ENCODE measurements around the gene VAPB.
"Not testable (repeated sequence)": the region's sequence is repeated elsewhere in the genome, so short reads cannot be mapped to it uniquely, and the experiment has no call there.

VAPB gene

GRCh38 chr20:58388882-58389323 is at the start of gene VAPB:
Gene VAPB (plus strand): TSS chr20:58389229. CDS start chr20:58389460, 231 bp downstream.
- DNase-seq (ENCODE audit: low read depth) = peak; percentile 98

DNA sequence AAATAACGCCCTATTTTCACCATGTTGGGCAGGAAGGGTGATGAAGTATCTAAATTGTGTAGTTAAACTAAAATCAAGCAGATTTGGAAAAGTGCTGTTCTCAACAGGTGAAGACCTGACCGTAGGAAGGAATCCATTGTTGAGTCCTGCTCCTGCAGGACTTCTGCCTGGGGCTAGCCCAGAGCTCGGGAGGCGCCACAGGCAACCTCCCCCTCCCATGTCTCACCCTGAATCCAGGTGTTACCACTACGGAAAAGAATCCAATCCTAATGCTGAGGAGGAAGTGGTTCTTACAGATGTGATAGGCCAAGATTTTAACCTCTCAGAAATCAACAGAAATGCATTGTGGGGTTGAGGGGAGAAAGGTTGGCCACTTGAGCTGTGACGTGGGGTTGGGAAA is 49.3 kb upstream of the VAPB start:
- no peak for DNase-seq (ENCODE audit: low read depth)

DNA sequence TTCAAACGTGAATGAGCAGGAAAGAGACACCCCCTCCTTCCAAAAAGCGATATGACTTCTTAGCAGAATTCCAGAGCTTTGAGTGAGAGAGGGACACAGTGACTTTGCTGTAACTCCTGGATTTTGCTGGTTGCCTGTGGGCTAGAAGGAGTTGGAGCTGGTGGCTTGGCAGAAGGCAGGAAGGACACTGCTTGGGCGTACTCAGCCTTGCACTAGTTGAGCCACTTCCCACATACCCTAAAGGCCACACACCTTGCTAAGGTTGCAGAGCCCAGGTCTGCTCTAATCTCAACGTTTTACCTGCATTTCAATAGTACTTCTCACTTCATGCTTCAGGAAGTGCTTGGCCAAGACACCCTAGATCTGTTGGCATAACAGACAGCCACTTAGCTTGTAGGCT is 48.9 kb upstream of the VAPB start:
- DNase-seq (ENCODE audit: low read depth) = no peak

GRCh38 chr20:58340853-58341252 is 48.2 kb upstream of the VAPB start:
- no peak for DNase-seq (ENCODE audit: low read depth)

DNA sequence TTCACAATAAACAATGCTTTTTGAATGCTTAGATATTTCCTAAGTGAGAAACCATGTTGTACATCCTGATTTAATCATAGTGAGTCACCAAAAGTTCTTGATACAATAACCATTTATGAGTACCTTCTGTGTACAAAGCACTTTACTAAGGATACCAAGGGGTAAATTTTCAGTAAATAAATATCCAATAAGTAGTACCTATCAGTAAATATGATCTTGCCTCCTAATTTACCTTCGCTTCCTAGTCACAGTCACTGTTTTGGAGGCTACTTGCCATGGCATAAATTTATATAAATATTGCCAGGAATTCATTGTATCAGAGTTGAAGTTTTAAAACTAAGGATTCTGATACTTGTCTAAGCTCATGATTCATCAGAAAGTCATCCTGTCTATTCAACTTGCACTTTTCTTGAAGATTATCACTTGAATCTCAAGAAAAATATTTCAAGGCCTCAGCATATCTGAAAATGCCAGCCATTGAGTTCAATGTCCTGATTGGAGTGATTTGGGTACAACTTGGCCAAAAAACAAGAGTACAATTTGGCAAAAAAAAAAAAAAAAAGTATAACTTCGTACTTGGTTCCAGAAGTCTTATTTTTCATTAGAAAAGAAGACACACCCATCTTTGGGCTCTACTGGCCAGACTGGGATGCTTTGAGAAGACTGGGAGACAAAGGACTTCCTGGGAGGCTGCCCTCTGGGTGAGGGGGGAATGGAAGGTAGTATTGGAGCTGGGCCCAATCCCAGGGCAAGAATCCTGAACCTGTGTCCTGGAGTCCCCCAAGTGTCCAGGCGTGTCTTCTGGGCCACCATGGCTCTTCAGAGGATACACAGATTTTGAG is 46.7 kb upstream of the VAPB start:
- no peak for DNase-seq (ENCODE audit: low read depth)

- DNase-seq (ENCODE audit: low read depth) = no peak
Observed at GRCh38 chr20:58344741-58345140, 44.3 kb upstream of the VAPB start.

DNA sequence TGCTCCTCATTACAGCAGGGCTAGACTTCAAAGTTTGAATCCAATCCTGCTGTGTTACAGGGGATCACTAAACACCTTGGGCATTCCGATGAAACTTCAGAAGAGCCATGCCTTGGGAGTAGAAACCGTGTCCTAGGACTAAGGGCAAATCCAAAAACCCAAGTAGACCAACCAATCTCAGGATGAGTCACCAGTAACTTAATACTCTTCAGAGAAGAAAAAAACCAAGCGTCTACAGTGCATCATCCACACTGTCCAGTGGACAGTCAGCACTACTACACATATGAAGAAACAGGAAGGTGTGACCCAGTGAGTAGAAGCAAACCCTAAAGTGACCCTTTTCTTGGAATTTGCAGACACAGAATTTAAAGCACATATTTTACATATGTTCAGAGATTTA is 39.5 kb upstream of the VAPB start:
- DNase-seq (ENCODE audit: low read depth) = no peak

DNA sequence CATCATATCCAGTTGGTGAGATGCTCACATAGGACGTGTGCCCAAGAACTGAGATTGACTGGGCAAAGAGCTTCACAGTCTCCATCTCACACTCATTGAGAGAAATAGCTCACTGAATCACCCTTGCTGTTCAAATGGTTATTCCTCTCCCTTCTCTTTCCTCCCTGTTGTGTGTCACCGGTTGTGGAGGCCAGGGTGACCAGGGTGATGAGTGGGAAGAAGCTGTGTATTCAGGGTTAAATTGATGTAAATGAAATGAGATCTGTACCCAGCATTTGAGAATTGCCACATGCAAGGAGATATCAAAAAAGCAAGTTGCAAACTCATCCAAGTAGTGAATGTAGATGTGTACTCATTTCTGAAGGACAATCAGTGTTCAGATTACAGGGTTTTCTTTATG is 36.6 kb upstream of the VAPB start:
- no peak for DNase-seq (ENCODE audit: low read depth)

DNA sequence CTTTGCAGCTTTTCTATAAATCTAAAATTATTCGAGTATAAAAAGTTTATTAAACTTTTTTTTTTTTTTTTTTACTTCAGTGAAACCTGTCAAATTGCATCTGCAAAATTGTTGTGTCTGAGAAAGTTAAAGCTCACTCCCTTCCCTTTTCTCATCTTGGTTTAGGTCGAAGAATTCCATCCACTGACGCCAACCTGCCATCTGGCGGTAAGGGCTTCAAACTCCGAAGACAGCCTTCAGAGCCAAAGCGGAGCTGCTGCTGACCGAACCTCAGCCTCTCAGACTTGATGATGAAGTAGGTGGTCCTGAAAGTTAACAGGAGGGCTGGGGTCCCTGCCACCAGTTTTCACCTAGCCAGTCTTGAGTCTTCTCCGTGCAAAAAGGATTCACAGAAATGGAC is 29.6 kb upstream of the VAPB start:
- DNase-seq (ENCODE audit: low read depth) = no peak

DNA sequence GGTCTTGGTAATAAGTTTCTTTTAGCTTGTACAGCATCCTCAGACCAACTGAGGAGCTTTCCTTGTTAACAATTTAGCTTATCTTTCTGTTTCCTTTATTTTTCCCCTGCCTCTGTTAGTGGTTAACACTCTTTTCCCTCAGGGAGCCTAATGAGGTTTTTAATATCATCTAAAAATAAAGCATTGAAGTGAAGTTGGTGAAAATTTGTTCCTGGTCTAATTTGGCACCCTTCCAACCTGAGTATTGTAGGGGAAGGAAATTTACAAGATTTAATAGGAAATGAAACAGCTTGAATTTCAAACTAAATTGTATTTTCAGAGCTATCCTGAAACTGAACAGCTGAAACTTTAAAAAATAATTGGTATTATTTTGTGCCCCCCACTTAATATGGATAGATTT is 28.1 kb upstream of the VAPB start:
- DNase-seq (ENCODE audit: low read depth) = no peak

- no peak for DNase-seq (ENCODE audit: low read depth)
Observed at GRCh38 chr20:58361481-58362205, 27.4 kb upstream of the VAPB start.

GRCh38 chr20:58362206-58362516 is 26.9 kb upstream of the VAPB start:
- DNase-seq (ENCODE audit: low read depth) = no peak

DNA sequence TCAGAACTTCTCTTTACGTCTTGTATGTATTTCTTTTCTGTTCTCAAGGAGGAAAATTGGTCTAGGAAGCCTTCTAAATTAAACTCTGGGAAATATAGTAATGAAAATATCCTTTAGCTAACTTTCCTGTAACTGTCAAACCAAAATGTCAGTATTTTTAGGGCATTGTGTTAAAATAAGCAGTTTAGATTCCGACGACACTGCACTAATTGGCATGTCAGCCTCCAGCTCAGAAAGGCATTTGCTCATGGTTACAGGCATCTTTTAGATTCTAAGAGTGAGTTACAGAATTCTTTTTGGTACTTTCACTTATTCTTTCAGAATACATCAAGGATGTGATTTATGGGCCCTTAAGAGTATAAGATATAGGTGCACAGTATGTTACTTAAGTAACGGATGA is 26.1 kb upstream of the VAPB start:
- DNase-seq (ENCODE audit: low read depth) = no peak

DNA sequence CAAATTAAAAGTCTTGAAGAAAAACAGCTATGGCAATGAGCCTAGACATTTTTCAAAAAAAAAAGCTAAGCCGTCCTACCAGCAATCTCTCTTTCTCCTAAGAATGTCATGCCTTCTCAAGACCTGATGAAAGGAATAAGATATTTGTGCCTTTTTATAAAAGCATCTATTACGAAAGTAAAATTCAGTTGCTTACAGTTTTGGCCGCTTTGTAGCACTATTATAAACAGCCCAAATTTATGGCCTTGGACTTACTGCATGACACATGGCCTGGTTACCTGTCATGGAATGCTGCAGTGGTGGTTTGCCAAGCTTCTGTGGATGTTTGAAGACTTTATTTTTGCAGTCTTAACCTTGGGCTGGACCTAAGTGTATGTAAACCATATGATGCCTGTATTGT is 22.2 kb upstream of the VAPB start:
- DNase-seq (ENCODE audit: low read depth) = no peak

DNA sequence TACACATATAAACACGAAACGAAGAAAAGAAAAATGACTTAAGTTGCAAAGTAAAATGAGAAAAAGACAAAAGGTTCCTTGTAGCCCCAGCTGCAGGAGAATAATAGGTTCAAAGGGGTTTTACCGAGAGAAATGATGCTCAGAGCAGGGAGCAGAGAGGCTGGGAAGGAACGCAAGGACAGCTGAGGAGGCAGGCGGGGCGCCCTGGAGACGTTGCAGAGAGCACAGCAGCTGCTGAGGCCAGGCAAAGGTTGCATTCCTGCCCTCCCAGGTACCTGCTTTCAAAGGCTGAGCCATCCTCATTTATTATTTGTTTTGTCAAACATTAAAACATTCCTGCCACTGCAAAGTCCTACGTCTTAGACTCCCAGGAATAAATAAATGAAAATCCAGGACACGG is 16.2 kb upstream of the VAPB start:
- no peak for DNase-seq (ENCODE audit: low read depth)

DNA sequence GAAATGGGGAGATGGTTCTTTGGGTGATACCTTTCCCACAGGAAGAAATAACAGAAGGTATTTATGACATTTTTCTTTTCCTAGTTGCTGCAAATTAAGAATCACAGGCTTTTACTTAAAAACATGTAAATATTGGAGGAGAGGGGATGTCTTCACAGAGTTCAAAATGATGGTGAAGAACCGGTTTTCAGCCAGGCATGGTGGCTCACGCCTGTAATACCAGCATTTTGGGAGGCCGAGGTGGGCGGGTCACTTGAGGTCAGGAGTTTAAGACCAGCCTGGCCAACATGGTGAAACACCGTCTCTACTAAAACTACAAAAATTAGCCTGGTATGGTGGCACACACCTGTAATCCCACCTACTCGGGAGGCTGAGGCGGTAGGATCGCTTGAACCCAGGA is 15.7 kb upstream of the VAPB start:
- not testable (repeated sequence) for DNase-seq (ENCODE audit: low read depth)

DNA sequence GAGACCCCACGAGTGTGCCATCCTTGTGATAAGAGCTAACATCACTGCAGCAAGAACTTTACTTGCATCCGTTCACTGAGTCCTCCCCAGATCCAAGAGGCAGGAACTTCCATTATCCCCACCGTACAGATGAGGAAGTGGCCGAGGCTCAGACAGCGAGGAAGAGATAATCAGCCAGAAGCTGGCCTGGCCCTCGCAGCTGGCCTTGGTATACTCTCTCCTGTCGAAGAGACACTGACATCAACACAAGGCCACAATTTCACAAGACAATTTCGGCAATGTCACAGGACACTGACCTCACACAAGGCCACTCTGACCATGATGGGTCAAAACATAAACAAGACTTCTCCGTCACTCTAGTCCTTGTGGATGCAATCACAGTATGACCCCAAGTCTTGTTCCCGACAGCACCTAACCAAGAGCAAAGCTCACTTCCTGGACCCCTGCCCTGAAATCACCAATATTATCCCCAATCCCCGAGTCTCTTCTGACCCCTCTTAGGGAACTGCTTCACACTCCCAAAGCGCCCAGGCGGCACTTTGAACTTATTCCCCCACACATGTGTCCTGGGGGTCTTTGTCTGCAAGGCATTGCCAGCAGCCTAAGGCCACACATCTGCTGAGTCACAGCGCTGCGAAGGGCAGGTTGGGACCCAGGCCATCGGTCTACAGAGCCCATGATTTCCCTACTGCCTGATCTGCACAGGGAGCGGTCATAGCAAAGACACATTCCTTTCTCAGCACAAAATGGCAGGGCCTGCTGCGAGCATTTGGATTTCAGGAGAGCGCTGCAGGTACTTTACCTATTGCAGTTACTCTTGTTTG is 14.8 kb upstream of the VAPB start:
- DNase-seq (ENCODE audit: low read depth) = no peak

GRCh38 chr20:58374906-58375758 is 13.9 kb upstream of the VAPB start:
- no peak for DNase-seq (ENCODE audit: low read depth)

DNA sequence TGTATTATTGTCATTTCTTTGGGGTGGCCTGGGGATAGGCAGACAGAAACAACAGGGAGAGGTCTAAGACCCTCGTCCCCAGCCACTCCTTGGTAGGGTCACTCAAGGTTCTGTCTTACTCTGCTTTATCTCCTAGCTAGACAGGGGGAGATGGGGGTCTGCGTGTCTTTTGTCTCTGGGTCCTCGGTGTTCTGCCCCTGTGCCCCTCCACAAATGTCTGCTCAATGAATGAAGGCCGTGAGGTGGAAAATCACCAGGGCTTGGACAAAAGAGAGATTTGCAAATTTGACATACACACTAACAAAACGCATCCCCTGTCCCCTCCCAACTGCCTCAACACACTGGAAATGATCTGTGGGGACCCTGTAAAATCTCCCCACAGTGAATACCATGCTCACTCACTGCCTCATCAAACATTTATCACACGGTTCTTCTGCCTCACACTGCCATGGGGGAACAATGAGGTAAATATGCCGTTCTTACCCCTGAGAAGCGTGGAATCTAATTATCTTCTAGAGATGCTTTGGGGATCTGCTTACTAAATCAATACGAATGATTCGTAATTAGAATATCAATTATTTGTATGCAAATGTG is 13.2 kb upstream of the VAPB start:
- no peak for DNase-seq (ENCODE audit: low read depth)

GRCh38 chr20:58377017-58377416 is 12.0 kb upstream of the VAPB start:
- DNase-seq (ENCODE audit: low read depth) = no peak

DNA sequence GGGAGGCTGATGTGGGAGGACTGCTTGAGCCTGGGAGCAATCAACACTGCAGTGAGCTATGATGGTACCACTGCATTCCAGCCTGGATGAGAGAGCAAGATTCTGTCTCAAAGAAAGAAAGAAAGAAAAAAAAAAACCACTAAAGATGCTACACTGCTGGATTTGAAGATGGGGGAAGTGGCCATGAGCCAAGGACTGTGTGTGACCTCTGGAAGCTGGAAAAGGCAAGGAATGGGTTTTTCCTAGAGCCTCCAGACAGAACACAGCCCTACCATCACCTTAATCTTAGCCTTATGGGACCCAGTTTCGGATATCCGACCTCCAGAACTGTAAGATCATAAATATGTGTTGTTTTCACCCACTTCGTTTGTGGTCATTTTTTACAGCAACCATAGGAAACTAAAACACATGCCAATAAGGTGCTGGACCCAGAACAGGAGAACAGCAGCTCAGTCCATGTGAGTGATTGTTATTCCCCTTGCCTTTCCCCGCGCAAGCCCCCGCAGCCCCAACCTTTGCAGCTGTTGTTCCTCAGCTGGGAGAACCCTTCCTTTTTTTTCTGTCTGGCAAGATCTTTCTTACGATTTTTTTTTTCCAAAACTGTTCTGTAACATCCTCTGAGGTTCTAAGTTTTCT is 11.1 kb upstream of the VAPB start:
- no peak for DNase-seq (ENCODE audit: low read depth)
